MCF 10A (cell line): Measurements from ENCODE around the gene MGAT3. TPM values are rescaled to one million over a fixed set of nuclear protein-coding genes. Genes with fewer than 3 reads are reported as not detected.
A peak's percentile ranks its signal among the peaks of the same experiment; 100 is the strongest.

ENCODE experiments used
- BruUV-seq: library from RNA; stranded (reverse); fragments of 400-500 nt; replicated peaks from 2 replicates; lab custom pipeline; 2021; lab: Mats Ljungman, UMichigan
- CTCF ChIA-PET: fragments of 300-600 bp; sonication (Branson Sonifier 250); formaldehyde crosslinking; extraction: SDS; loops from one replicate; lab custom pipeline; 2021; ENCODE audit warnings: antibody characterized with exemption, inconsistent platforms; lab: Yijun Ruan, JAX
- POLR2A ChIA-PET: fragments of 300-600, 350-650 bp; sonication (Branson Sonifier 250); formaldehyde crosslinking; extraction: SDS; loops from one replicate; lab custom pipeline; 2020; ENCODE audit warnings: antibody characterized with exemption, inconsistent platforms; lab: Yijun Ruan, JAX
- DNase-seq: peaks from one replicate; pipeline ENCODE4 v3.0.0-alpha.2; 2018; ENCODE audit not compliant: unreplicated experiment
- H3K27ac Mint-ChIP-seq: one replicate; pipeline ENCODE4 v1.8.0; 2022; ENCODE audit warnings: mild to moderate bottlenecking, low read depth, mixed read lengths; ENCODE audit not compliant: unreplicated experiment
- H3K27me3 Mint-ChIP-seq: one replicate; pipeline ENCODE4 v1.8.0; 2022; ENCODE audit warnings: mixed read lengths; ENCODE audit not compliant: insufficient read depth, unreplicated experiment
- H3K36me3 Mint-ChIP-seq: one replicate; pipeline ENCODE4 v1.8.0; 2022; ENCODE audit warnings: mild to moderate bottlenecking, moderate library complexity, mixed read lengths; ENCODE audit not compliant: insufficient read depth, unreplicated experiment
- H3K4me1 Mint-ChIP-seq: one replicate; pipeline ENCODE4 v1.8.0; 2022; ENCODE audit warnings: mixed read lengths; ENCODE audit not compliant: insufficient read depth, unreplicated experiment
- H3K4me3 Mint-ChIP-seq: one replicate; pipeline ENCODE4 v1.8.0; 2022; ENCODE audit warnings: mild to moderate bottlenecking, moderate library complexity, mixed read lengths; ENCODE audit not compliant: unreplicated experiment
- H3K9me3 Mint-ChIP-seq: one replicate; pipeline ENCODE4 v1.8.0; 2022; ENCODE audit warnings: mixed read lengths; ENCODE audit not compliant: unreplicated experiment
- intact Hi-C: fragments of 100-400 bp; cut with micrococcal nuclease; formaldehyde crosslinking; loops from 2 replicates; pipeline ENCODE4 v1.14.1; 2022
- total RNA-seq: library from RNA; stranded (reverse); gene quantifications from 2 replicates; pipeline ENCODE4 v1.2.3, GENCODE V29; 2022
- TF ChIP-seq, protein P1 (sequence below): fragments of 200-600 bp; IDR thresholded peaks from one replicate; pipeline ENCODE4 v1.8.0; 2022; ENCODE audit warnings: antibody characterized with exemption, mild to moderate bottlenecking; ENCODE audit not compliant: unreplicated experiment

The MGAT3 gene
- total RNA-seq, 1 experiment from 2014 or later, result not detected

DNA sequence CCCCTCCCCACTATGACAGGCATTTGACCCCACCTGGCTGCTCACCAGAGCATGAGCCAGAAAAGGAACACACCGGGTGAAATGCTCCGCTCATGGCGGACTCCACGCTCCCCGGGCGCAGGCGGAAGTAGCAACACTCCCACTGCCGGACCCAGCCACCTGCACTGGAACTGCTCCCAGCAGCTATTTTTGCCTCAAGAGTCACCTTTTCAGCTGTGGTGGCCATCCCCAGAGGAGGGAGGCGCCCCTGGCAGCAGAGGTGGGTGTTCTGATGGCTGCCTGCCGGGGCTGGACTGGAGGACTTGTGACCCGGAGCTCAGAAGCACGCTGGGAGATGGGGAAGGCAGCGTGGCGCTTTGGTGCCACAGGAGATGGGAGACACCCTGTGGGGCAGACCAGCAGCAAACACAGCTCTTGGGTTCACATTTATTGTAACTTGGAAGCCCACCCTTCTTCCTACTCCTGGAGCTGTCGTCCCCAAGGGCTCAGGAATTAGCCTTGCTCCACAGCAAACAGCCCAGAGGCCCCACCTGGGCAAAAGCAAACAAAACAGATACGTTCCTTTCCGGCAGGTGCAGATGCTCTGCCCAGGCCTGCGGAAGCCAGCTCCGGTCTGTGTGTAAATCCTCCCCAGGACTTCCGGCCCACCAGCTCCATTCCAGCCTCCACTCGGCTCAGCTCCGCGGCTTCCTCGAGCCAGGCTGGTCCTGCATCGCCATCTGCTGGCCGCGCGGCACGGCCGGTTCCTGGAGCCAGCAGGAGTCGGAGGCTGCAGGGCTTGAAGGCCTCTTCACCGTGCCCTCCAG, 72.1 kb downstream of the MGAT3 start:
- TSS peak; percentile 54 for BruUV-seq
- H3K9me3 Mint-ChIP-seq, result no peaks in the 10 kb centered on the region
- intact Hi-C loops, result loop anchor here (1.0 to 10.0 kb wide), 2 partner anchors 36 to 354 kb away; no protein-coding TSS in a partner anchor
- peaks cover 57% of the 10 kb centered on the region for H3K4me1 Mint-ChIP-seq
- TF ChIP-seq, protein P1, sequence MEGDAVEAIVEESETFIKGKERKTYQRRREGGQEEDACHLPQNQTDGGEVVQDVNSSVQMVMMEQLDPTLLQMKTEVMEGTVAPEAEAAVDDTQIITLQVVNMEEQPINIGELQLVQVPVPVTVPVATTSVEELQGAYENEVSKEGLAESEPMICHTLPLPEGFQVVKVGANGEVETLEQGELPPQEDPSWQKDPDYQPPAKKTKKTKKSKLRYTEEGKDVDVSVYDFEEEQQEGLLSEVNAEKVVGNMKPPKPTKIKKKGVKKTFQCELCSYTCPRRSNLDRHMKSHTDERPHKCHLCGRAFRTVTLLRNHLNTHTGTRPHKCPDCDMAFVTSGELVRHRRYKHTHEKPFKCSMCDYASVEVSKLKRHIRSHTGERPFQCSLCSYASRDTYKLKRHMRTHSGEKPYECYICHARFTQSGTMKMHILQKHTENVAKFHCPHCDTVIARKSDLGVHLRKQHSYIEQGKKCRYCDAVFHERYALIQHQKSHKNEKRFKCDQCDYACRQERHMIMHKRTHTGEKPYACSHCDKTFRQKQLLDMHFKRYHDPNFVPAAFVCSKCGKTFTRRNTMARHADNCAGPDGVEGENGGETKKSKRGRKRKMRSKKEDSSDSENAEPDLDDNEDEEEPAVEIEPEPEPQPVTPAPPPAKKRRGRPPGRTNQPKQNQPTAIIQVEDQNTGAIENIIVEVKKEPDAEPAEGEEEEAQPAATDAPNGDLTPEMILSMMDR, result peak; percentile 94
- CTCF ChIA-PET, result interaction anchor here (0.5 to 26.5 kb wide), 15 partner anchors 9 to 1347 kb away, joined by 3 to 471 read pairs (median 5); partner anchors contain the start of genes ATF4 and MIEF1
- H3K4me3 Mint-ChIP-seq, result peak overlapping the region; percentile 44
- H3K27me3 Mint-ChIP-seq, result no peaks in the 10 kb centered on the region
- peak overlapping the region; percentile 47 for H3K27ac Mint-ChIP-seq
- POLR2A ChIA-PET, result interaction anchor here (0.6 to 5.1 kb wide), 15 partner anchors 8 to 1501 kb away, joined by 3 to 85 read pairs (median 3); partner anchors contain the start of genes ATF4, MIEF1, RPL3 and TNRC6B
- peak; percentile 83 for DNase-seq
- H3K36me3 Mint-ChIP-seq, result peaks cover 69% of the 10 kb centered on the region

DNA sequence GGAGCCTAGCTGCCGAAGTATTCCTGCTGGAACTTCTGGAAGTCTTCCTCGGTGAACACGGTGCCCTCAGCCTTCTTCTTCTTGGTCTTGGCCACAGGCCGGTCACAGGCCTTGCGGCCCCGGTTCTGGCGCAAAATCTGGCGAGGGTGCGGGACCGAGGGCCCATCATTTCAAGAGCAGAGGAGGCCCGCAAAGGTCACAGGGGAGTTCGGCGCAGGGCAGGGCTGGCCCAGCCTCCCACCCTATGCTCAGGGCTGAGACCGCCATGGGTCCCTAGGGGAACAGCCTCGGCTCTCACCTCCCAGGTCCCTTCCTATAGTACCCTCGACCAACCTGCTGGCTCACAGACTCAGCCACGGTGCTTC, 72.7 kb downstream of the MGAT3 start:
- Mint-ChIP-seq H3K36me3 (peaks cover 63% of the 10 kb centered on the region), H3K4me1 (peaks cover 56% of the 10 kb centered on the region), H3K27ac (peak overlapping the region; percentile 47), H3K4me3 (peak overlapping the region; percentile 52), H3K9me3 (no peaks in the 10 kb centered on the region), H3K27me3 (no peaks in the 10 kb centered on the region)
- POLR2A ChIA-PET, result interaction anchor here (0.7 to 5.1 kb wide), 13 partner anchors 9 to 818 kb away, joined by 3 to 85 read pairs (median 3); partner anchors contain the start of genes ATF4, MIEF1, RPL3 and TNRC6B
- CTCF ChIA-PET, result interaction anchor here (0.5 to 26.5 kb wide), 13 partner anchors 9 to 877 kb away, joined by 3 to 471 read pairs (median 5); partner anchors contain the start of genes ATF4 and MIEF1
- no peak for DNase-seq
- intact Hi-C loops, result loop anchor here (1.0 to 10.0 kb wide), 2 partner anchors 36 to 355 kb away; no protein-coding TSS in a partner anchor
- TF ChIP-seq, protein P1, result no peak
- BruUV-seq, result no TSS peak

DNA sequence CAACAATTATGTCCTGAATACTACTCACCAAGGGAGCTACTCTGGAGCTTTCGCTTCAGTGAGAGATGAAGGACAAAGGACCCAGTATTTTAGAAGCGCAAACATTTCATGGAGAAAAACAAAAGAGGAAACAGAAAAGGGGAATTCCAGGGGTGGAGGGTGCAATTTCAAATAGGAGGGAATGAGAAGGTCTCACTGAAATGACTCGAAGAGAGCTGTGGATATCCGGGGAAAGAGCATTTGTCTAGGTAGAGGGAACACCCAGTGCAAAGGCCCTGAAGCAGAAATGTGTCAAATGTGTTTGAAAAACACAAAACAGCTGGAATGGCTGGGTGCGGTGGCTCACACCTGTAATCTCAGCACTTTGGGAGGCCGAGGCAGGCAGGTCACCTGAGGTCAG, 73.3 kb downstream of the MGAT3 start:
- H3K4me1 Mint-ChIP-seq, result peaks cover 51% of the 10 kb centered on the region

More for the DNA sequence above, 73.3 kb downstream of the MGAT3 start:
- no peaks in the 10 kb centered on the region for H3K9me3 Mint-ChIP-seq
- ChIA-PET CTCF (interaction anchor here (0.6 to 26.5 kb wide), 14 partner anchors 8 to 876 kb away, joined by 3 to 471 read pairs (median 4); no protein-coding TSS in a partner anchor), POLR2A (interaction anchor here (2.0 to 5.1 kb wide), 5 partner anchors 10 to 514 kb away, joined by 6 to 85 read pairs (median 21); partner anchors contain the start of genes ATF4, MIEF1 and RPL3)
- H3K27me3 Mint-ChIP-seq, result no peaks in the 10 kb centered on the region
- H3K27ac Mint-ChIP-seq, result no peak overlapping the region
- H3K4me3 Mint-ChIP-seq, result peak overlapping the region; percentile 52
- H3K36me3 Mint-ChIP-seq, result peaks cover 56% of the 10 kb centered on the region
- no peak for DNase-seq
- TF ChIP-seq, protein P1, result no peak
- BruUV-seq, result no TSS peak
- intact Hi-C loops, result loop anchor here (5.0 kb wide), 2 partner anchors 512 to 647 kb away; partner anchors contain the start of gene TNRC6B
